WI38 (cell line): ENCODE results near the gene SSC5D.
"Not testable (repeated sequence)": the region's sequence is repeated elsewhere in the genome, so short reads cannot be mapped to it uniquely, and the experiment has no call there.

ENCODE experiments used
- H3K4me3 ChIP-seq: 2 replicates; pipeline ENCODE4 v1.5.1; 2011; ENCODE audit warnings: low read depth, mild to moderate bottlenecking, control low read depth, low read length
- TF ChIP-seq, protein P1 (sequence below): IDR thresholded peaks from 2 replicates; pipeline ENCODE4 v1.5.1; 2012; ENCODE audit warnings: low read depth, mild to moderate bottlenecking, control low read depth, low read length

The SSC5D gene

DNA sequence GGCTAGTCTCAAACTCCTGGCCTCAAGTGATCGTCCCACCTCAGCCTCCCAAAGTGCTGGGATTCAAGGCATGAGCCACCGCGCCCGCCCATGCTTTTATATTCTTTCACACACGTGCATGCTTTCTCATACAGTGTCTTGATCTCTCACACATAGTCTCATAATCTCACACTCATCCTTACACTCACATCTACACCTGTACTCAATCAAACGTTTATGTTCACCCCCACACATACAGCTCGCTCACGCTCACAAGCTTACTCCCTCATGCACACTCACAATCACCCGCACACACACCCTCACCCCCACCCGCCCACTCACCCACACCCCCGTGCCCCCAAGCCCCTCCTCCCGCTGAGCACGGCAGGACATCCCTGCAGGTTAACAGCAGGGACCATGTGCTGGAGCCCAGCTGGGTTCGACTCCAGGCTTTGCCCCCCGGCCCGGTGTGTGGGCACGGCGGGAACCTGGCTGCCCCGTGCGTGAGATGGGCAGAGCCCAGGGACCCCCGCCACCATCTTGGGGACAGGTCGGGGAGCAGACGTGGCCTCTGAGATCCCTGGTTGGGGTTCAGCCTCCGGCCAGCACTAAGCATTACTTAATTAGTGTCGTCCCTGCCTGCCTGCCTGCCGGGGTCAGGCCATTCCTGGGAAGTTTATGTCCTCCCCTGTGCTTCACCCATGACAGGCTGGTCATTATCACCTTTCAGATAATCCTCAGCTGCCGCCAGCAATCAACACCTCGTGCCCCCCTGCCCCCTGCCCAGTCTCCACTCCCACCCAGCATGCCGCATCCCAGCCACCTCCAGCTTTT lies 37.3 kb downstream of the SSC5D start:
- TF ChIP-seq, protein P1, sequence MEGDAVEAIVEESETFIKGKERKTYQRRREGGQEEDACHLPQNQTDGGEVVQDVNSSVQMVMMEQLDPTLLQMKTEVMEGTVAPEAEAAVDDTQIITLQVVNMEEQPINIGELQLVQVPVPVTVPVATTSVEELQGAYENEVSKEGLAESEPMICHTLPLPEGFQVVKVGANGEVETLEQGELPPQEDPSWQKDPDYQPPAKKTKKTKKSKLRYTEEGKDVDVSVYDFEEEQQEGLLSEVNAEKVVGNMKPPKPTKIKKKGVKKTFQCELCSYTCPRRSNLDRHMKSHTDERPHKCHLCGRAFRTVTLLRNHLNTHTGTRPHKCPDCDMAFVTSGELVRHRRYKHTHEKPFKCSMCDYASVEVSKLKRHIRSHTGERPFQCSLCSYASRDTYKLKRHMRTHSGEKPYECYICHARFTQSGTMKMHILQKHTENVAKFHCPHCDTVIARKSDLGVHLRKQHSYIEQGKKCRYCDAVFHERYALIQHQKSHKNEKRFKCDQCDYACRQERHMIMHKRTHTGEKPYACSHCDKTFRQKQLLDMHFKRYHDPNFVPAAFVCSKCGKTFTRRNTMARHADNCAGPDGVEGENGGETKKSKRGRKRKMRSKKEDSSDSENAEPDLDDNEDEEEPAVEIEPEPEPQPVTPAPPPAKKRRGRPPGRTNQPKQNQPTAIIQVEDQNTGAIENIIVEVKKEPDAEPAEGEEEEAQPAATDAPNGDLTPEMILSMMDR, result no peak
- no peak overlapping the region for H3K4me3 ChIP-seq

GRCh38 chr19:55526216-55527196 lies 38.3 kb downstream of the SSC5D start:
- H3K4me3 ChIP-seq, result no peak overlapping the region
- TF ChIP-seq, protein P1, result no peak

GRCh38 chr19:55527197-55528029 lies 39.2 kb downstream of the SSC5D start:
- TF ChIP-seq, protein P1, result no peak

GRCh38 chr19:55528030-55528803 lies 40.0 kb downstream of the SSC5D start:
- H3K4me3 ChIP-seq, result no peak overlapping the region
- TF ChIP-seq, protein P1, result no peak

More at GRCh38 chr19:55527197-55528029, 39.2 kb downstream of the SSC5D start:
- H3K4me3 ChIP-seq, result no peak overlapping the region

- no peak overlapping the region for H3K4me3 ChIP-seq
- TF ChIP-seq, protein P1, result no peak
Measured at GRCh38 chr19:55529636-55530234, 41.5 kb downstream of the SSC5D start.

GRCh38 chr19:55530996-55531395 lies 42.8 kb downstream of the SSC5D start:
- TF ChIP-seq, protein P1, result no peak
- no peak overlapping the region for H3K4me3 ChIP-seq

GRCh38 chr19:55534280-55534679 lies 46.0 kb downstream of the SSC5D start:
- H3K4me3 ChIP-seq, result not testable (repeated sequence)
